C4-2B (cell line): Measurements from ENCODE around the gene DDX20.

Experiments
- CTCF ChIP-seq: fragments of 450-650 bp; conservative IDR thresholded peaks from 2 replicates; pipeline ENCODE4 v1.5.1; 2017; ENCODE audit warnings: mild to moderate bottlenecking
- ZFX ChIP-seq: fragments of 450-650 bp; IDR thresholded peaks from 2 replicates; pipeline ENCODE4 v1.6.1; 2017

GRCh38 chr1:111762332-111762731, 6.6 kb downstream of the DDX20 start:
- TF ChIP-seq CTCF (no peak), ZFX (no peak)
